ENCODE measurements around the gene ARAP1. TPM values are rescaled to one million over a fixed set of nuclear protein-coding genes. Genes with fewer than 3 reads are reported as not detected.

The ARAP1 gene
- total and polyA plus RNA-seq, 2 donors: 66.5 to 88.6 TPM

- Histone ChIP-seq H3K4me1 (ENCODE audit: insufficient read depth) (no peaks in the 10 kb centered on the region), H3K27ac (ENCODE audit: low read depth) (no peak overlapping the region), H3K4me3 (ENCODE audit: low read depth, low read length) (no peak overlapping the region), H3K36me3 (ENCODE audit: insufficient read depth) (no peaks in the 10 kb centered on the region)
- WGBS: 69% methylated on average over 4 of the region's 4 CpGs
- DNase-seq (ENCODE audit: extremely low spot score): no peak
These were observed 79.5 kb downstream of the ARAP1 start for GRCh38 chr11:72672597-72673238.

- Histone ChIP-seq H3K27ac (ENCODE audit: low read depth) (no peak overlapping the region), H3K36me3 (ENCODE audit: insufficient read depth) (no peaks in the 10 kb centered on the region), H3K4me1 (ENCODE audit: insufficient read depth) (no peaks in the 10 kb centered on the region), H3K4me3 (ENCODE audit: low read depth, low read length) (no peak overlapping the region)
- no peak for DNase-seq (ENCODE audit: extremely low spot score)
- WGBS: 56% methylated on average over 8 of the region's 8 CpGs
These were observed 80.8 kb downstream of the ARAP1 start for GRCh38 chr11:72671152-72672099.

- WGBS: 35% methylated on average over 4 of the region's 4 CpGs
- no peak for DNase-seq (ENCODE audit: extremely low spot score)
These were observed 82.2 kb downstream of the ARAP1 start for GRCh38 chr11:72670041-72670440.

GRCh38 chr11:72669527-72669926 lies 82.7 kb downstream of the ARAP1 start:
- Histone ChIP-seq H3K27ac (ENCODE audit: low read depth) (no peak overlapping the region), H3K4me3 (ENCODE audit: low read depth, low read length) (no peak overlapping the region), H3K4me1 (ENCODE audit: insufficient read depth) (no peaks in the 10 kb centered on the region), H3K36me3 (ENCODE audit: insufficient read depth) (no peaks in the 10 kb centered on the region)
- DNase-seq (ENCODE audit: extremely low spot score): no peak
- WGBS: 68% methylated on average over 8 of the region's 8 CpGs

More at GRCh38 chr11:72670041-72670440, 82.2 kb downstream of the ARAP1 start:
- Histone ChIP-seq H3K4me1 (ENCODE audit: insufficient read depth) (no peaks in the 10 kb centered on the region), H3K4me3 (ENCODE audit: low read depth, low read length) (no peak overlapping the region), H3K36me3 (ENCODE audit: insufficient read depth) (no peaks in the 10 kb centered on the region), H3K27ac (ENCODE audit: low read depth) (no peak overlapping the region)

- 44% methylated on average over 7 of the region's 7 CpGs for WGBS
- no peak for DNase-seq (ENCODE audit: extremely low spot score)
- H3K27ac ChIP-seq (ENCODE audit: low read depth): no peak overlapping the region
These were observed 83.4 kb downstream of the ARAP1 start for GRCh38 chr11:72668629-72669347.

GRCh38 chr11:72665911-72666472 lies 86.2 kb downstream of the ARAP1 start:
- Histone ChIP-seq H3K36me3 (ENCODE audit: insufficient read depth) (no peaks in the 10 kb centered on the region), H3K27ac (ENCODE audit: low read depth) (no peak overlapping the region), H3K4me1 (ENCODE audit: insufficient read depth) (no peaks in the 10 kb centered on the region), H3K4me3 (ENCODE audit: low read depth, low read length) (no peak overlapping the region)
- no peak for DNase-seq (ENCODE audit: extremely low spot score)
- 37% methylated on average over 6 of the region's 6 CpGs for WGBS

More at GRCh38 chr11:72668629-72669347, 83.4 kb downstream of the ARAP1 start:
- no peaks in the 10 kb centered on the region for H3K36me3 ChIP-seq (ENCODE audit: insufficient read depth)
- no peak overlapping the region for H3K4me3 ChIP-seq (ENCODE audit: low read depth, low read length)
- H3K4me1 ChIP-seq (ENCODE audit: insufficient read depth): no peaks in the 10 kb centered on the region

- Histone ChIP-seq H3K4me3 (ENCODE audit: low read depth, low read length) (no peak overlapping the region), H3K27ac (ENCODE audit: low read depth) (no peak overlapping the region), H3K36me3 (ENCODE audit: insufficient read depth) (no peaks in the 10 kb centered on the region), H3K4me1 (ENCODE audit: insufficient read depth) (no peaks in the 10 kb centered on the region)
- no peak for DNase-seq (ENCODE audit: extremely low spot score)
- 70% methylated on average over 5 of the region's 5 CpGs for WGBS
These were observed 90.2 kb downstream of the ARAP1 start for GRCh38 chr11:72662036-72662435.

GRCh38 chr11:72661486-72661885 lies 90.7 kb downstream of the ARAP1 start:
- H3K4me3 ChIP-seq (ENCODE audit: low read depth, low read length): no peak overlapping the region
- H3K36me3 ChIP-seq (ENCODE audit: insufficient read depth): no peaks in the 10 kb centered on the region
- H3K27ac ChIP-seq (ENCODE audit: low read depth): no peak overlapping the region
- WGBS: 80% methylated on average over 9 of the region's 9 CpGs
- no peaks in the 10 kb centered on the region for H3K4me1 ChIP-seq (ENCODE audit: insufficient read depth)
- DNase-seq (ENCODE audit: extremely low spot score): no peak

GRCh38 chr11:72658989-72659640 lies 93.1 kb downstream of the ARAP1 start:
- no peaks in the 10 kb centered on the region for H3K4me1 ChIP-seq (ENCODE audit: insufficient read depth)
- H3K4me3 ChIP-seq (ENCODE audit: low read depth, low read length): no peak overlapping the region
- WGBS: 80% methylated on average over 9 of the region's 9 CpGs
- H3K36me3 ChIP-seq (ENCODE audit: insufficient read depth): no peaks in the 10 kb centered on the region
- DNase-seq (ENCODE audit: extremely low spot score): no peak
- H3K27ac ChIP-seq (ENCODE audit: low read depth): no peak overlapping the region

GRCh38 chr11:72657411-72658100 lies 94.7 kb downstream of the ARAP1 start:
- Histone ChIP-seq H3K4me3 (ENCODE audit: low read depth, low read length) (no peak overlapping the region), H3K36me3 (ENCODE audit: insufficient read depth) (no peaks in the 10 kb centered on the region), H3K4me1 (ENCODE audit: insufficient read depth) (no peaks in the 10 kb centered on the region), H3K27ac (ENCODE audit: low read depth) (no peak overlapping the region)
- DNase-seq (ENCODE audit: extremely low spot score): no peak
- WGBS: 79% methylated on average over 6 of the region's 6 CpGs

GRCh38 chr11:72655896-72656464 lies 96.2 kb downstream of the ARAP1 start:
- WGBS: 68% methylated on average over 11 of the region's 11 CpGs
- Histone ChIP-seq H3K36me3 (ENCODE audit: insufficient read depth) (no peaks in the 10 kb centered on the region), H3K4me3 (ENCODE audit: low read depth, low read length) (no peak overlapping the region), H3K27ac (ENCODE audit: low read depth) (no peak overlapping the region), H3K4me1 (ENCODE audit: insufficient read depth) (no peaks in the 10 kb centered on the region)
- no peak for DNase-seq (ENCODE audit: extremely low spot score)

GRCh38 chr11:72655014-72655413 lies 97.2 kb downstream of the ARAP1 start:
- DNase-seq (ENCODE audit: extremely low spot score): no peak
- Histone ChIP-seq H3K27ac (ENCODE audit: low read depth) (no peak overlapping the region), H3K36me3 (ENCODE audit: insufficient read depth) (no peaks in the 10 kb centered on the region), H3K4me1 (ENCODE audit: insufficient read depth) (no peaks in the 10 kb centered on the region), H3K4me3 (ENCODE audit: low read depth, low read length) (no peak overlapping the region)
- WGBS: 84% methylated on average over 8 of the region's 8 CpGs

All from urinary bladder (tissue), 4 donors.